CMK (cell line): Measurements from ENCODE around the gene ZCCHC18.

Experiments
- DNase-seq: peaks from one replicate; pipeline ENCODE4 v3.0.0-alpha.2; 2010; ENCODE audit warnings: low read depth

Gene ZCCHC18

DNA sequence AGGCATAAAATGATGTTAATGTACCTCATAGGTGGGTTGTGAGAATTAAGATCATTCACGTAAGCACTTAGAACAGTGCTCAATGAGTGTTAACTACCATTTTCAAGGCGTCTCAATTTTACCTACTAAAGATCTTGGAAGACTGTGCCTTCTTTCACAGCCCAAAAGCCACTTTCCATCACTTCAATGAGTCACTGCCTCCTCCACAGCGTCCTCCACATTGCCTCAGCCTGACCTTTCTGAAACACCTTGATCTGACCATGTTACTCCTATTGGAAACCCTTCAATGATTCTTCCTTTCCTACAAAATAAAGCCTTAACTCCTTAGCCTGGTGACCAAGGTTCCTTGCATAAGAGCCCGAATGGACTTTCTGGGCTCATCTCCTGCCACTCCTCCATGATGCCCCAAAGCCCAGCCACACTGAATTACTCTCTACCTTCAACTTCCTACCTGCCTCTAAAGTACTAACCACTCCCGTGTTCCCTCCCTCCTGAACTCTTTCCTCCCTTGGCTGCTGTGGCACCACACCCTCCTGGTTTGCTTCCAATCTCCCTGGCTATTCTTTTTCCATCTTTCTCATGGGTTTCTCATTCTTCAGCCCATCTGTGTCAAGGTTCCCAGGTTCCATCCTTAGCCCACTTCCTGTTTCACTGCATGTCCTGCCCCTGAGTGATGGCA, 22.4 kb downstream of the ZCCHC18 start:
- no peak for DNase-seq

DNA sequence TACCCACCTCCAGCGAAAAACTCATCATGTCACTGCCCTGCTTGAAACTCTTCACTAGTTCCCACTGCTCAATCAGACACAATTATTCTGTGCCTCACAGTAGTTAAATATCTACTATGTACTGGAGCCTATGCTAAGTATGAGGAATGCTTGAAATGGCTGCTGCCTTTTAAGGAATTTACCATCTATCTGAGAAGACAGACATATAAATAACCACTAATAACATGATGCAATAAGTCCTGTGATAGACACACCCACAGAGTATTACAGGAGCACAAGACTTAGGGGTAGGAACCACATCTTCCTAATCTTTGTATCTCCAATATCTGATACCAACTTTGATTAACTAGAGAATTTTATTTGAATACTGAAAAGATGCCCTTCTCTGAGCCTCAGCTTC, 23.4 kb downstream of the ZCCHC18 start:
- no peak for DNase-seq

GRCh38 chrX:104136241-104137019, 24.1 kb downstream of the ZCCHC18 start:
- no peak for DNase-seq

GRCh38 chrX:104137496-104137895, 25.2 kb downstream of the ZCCHC18 start:
- DNase-seq = peak; percentile 21

- no peak for DNase-seq
Observed at GRCh38 chrX:104141087-104141760, 28.9 kb downstream of the ZCCHC18 start.

GRCh38 chrX:104151037-104151436, 38.7 kb downstream of the ZCCHC18 start:
- no peak for DNase-seq

DNA sequence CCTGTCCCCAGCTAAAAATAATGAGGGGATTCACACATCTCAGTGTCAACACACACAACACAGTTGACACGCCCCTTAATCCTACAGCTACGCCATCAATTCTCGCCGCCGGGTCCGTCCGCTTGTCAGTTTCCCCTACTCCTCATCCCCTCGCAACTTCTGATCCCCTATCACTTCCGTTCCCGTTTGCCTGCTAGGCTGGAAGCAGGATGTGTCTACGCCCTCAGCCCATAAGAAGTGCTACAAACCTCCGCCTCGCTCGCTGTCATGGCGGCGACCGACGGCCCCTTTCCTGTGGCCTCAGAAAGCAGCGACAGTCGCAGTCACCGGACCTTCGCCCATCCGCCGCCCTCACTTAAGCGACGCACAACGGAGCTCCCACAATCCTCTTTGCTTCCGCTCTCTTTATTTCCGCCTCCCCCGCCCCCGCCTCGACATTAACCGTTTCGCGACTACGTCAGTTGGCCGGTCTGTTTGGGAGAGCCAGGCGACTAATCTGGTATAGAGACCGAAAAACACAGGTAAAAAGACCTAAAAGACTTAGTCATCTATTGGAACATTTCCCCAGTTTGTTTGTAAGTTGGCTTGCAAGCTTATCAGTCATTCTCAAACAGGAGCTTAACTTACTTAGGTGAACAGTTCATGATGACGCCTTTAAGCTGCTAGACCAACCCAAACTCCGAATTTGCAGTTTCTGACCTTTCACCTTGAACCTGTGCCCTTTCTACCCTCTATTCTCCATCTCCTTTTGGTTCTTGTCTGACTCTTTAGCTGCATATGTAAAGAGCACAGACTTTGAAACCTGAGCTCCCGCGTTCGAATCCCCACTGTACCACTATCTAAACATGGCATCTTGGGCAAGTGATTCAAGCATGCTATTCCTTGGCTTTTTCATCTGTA, 44.6 kb downstream of the ZCCHC18 start, which contains the start of gene SLC25A53:
Gene SLC25A53, minus strand, starts transcription at position 380 of the 900 bp plus-strand sequence. CDS start 51,752 bp downstream, outside the sequence.
- DNase-seq = peak; percentile 70
